GM21390 (cell line): ENCODE data around the gene CD68.
"Not testable (repeated sequence)": the region's sequence is repeated elsewhere in the genome, so short reads cannot be mapped to it uniquely, and the experiment has no call there.

Experiments
- ATAC-seq: cut with Tn5 transposase; IDR thresholded peaks from one replicate; pipeline ENCODE4 v1.9.1; 2021; ENCODE audit not compliant: unreplicated experiment

CD68 gene

DNA sequence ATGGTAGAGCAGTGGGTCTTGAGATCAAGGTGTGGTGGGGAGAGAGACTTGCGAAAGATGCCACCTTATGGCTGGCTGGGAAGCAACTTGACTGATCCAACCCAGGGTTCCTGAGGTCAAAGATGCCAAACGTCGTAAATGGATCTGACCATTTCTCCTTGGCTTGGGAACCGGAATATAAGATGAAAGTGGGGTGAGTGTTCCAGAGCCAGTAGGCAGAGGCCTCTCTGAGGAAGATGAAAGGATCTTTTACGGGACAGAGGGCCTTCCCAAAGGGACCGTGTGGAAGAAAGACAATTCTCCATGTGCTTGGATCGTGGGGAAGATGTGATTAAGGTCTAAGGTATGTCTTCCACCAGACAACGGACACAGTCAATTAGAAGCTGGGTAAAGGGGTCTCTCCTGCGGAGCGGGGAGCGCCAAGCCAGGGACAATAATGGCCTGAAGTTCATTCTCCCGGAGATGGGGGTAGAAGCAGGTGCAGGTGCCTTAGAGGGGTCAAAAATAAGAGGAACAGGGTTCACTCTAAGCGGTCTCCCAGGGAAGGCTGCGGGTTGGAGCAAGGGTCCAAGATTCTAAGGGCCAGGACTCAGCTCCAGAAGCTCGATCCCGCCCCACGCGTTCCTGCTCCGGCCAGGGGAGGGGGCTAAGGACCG lies 34.5 kb downstream of the CD68 start:
- ATAC-seq: no peak

DNA sequence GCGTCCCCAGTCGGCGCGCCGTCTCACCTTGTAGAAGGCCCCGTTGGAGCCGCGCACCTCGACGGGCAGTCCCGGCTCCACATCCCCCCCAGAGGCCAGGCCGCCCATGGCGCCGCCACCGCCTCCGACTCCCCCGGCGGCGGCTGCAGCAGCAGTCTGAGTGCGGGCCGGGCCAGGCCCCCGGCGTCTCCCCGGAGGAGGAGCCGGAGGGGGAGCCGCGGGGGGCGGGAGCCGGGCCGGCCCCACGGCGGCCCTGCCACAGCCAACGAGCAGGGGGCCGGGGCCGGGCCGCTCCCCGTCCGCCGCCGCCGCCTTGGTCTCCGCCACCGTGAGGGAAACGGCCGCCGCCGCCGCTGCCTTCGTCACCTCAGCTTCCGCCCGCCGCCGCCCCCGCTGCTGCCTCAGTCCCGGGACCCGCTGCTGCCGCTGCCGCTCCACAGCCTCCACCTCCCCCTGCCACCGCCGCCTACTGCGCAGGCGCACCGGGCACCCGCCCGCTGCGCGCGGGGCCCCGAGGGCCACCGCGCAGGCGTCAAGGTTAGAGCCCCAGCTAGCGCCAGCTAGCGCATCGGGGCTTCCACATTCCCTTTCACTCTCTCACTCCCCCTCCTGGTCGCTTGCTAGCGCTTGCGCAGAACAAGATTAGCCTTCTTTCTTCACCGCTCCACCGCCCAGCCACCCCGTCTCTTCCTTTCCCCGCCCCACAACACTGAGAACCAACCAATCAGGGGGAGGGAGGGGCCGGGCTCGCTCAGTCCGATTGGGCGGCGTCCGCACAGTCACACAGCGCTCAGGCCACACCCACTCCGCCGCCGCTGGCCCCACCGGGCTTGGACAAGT lies 35.2 kb downstream of the CD68 start, which contains the start of gene FXR2:
TSS of gene FXR2 (minus strand) at position 473 of the 840 bp plus-strand sequence. CDS start at position 108, 365 bp downstream.
- peak; percentile 85 for ATAC-seq

GRCh38 chr17:7615265-7615747 lies 35.9 kb downstream of the CD68 start:
- no peak for ATAC-seq

- no peak for ATAC-seq
Measured at GRCh38 chr17:7618608-7619007, 39.2 kb downstream of the CD68 start.

- ATAC-seq: no peak
Measured at GRCh38 chr17:7620835-7621234, 41.4 kb downstream of the CD68 start.

- ATAC-seq: no peak
Measured at GRCh38 chr17:7623661-7624060, 44.2 kb downstream of the CD68 start.

DNA sequence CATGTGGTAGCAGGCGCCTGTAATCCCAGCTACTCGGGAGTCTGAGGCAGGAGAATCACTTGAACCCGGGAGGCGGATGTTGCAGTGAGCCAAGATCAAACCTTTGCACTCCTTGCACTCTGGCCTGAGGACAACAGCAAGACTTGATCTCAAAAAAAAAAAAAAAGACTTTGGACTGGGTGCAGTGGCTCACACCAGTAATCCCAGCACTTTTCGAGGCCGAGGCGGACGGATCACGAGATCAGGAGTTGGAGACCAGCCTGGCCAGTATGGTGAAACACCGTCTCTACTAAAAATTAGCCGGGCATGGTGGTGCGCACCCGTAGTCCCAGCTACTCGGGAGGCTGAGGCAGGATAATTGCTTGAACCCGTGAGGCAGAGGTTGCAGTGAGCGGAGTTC lies 46.3 kb downstream of the CD68 start:
- ATAC-seq: not testable (repeated sequence)

DNA sequence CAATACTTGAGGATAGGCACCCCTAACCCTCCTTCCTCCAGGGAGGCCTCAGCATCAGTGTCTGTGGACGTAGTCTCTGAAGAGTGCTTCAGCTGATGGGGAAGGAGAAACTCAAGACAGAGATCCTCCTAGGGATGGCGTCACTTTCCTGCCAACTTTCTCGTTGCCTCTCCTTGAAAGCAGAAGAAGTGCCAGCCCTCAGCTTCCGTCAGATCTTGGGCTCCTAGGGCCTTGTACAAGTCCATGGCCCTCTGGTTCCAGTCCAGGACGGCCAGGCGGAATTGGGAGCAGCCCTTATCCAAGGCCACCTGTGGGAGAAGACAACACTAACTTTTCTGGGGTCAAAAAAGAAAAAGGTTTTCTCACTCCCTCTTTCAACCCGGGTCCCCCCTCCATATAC lies 46.9 kb downstream of the CD68 start:
- ATAC-seq: no peak

GRCh38 chr17:7626956-7627249 lies 47.5 kb downstream of the CD68 start:
- ATAC-seq: no peak

DNA sequence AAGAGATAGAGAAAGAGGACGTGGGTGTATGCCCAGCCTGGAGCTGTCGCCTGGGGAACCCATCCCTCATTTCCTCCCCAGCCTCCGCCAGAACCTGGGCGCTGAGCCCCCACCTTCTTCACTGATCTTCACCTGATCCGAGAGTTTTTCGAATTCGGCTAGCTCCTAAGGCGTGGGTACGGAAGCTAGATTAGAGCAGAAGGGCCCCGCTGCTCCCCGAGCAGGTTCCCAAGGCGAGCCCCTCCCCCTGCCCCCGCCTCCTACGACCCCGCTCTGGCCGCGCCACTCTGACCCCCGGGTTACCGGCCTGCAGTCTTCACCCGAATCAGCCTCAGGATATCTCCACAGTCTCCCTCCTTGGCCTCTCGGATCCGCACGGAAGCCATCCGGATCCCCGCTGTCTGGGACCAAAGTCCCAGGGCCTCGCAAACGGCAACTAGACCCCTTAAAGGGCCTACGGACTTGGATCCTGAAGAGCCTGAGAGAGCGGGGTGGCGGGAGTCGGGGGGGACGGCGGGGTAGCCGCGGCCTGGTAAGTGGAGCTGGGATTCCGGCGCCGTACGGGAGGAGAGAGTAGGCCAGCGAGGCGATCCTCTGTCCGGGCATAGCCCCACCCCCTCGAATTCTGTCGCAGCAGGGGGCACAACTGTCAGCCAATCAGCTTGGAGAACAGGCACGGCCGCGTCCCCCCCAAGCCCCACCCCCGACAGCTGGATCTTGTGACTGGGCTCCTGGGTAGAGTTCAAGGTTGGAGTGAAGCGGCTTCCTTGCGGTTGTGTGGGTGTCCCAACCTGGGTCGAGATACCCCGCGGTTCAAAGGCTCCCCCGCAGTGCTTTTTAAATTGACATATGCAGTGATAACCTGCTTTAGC lies 48.0 kb downstream of the CD68 start, which contains the start of gene SAT2:
TSS of gene SAT2 (minus strand) at position 572 of the 872 bp plus-strand sequence. CDS start at position 386, 186 bp downstream.
- ATAC-seq: peak; percentile 65

DNA sequence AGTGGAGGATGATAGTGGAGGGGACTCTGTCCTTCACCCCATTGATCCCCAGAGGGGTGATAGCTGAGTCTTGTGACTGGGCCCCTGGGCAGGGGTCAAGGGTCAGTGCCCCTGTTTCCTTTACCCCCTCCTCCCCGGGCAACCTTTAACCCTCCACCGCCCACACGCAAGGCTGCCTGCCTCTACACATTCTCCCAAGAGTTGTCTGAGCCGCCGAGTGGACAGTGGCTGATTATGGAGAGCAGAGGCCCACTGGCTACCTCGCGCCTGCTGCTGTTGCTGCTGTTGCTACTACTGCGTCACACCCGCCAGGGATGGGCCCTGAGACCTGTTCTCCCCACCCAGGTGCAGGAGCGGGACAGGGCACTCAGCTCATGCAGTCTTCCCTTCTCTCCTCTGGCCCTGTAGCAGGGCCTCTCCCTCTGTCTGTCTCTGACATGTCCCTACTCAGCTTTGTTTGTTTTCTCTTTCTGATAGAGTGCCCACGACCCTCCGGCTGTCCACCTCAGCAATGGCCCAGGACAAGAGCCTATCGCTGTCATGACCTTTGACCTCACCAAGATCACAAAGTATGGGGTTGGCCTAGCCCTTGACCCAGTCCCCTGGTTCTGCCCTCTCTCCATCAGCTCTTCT lies 50.6 kb downstream of the CD68 start, which contains the start of gene SHBG:
TSS of gene SHBG (plus strand) at position 197 of the 633 bp plus-strand sequence. CDS start at position 235, 38 bp downstream.
- ATAC-seq: no peak
